ENCODE data around the gene CMPK2. TPM values are rescaled to one million over a fixed set of nuclear protein-coding genes. Genes with fewer than 3 reads are reported as not detected.

CMPK2 gene
- polyA plus RNA-seq, 1 of the 3 experiments (the other 2 are of a cell fraction), result 1.1 TPM

- TF ChIP-seq IRF3 (IDR thresholded peaks at IDR 0.05; ENCODE audit: low read depth, low read length) (no peak), GABPA (IDR thresholded peaks at IDR 0.05; ENCODE audit: low read depth) (peak; percentile 25; the same call in 1 of the 2 replicates), NFIC (IDR thresholded peaks at IDR 0.05; ENCODE audit: borderline replicate concordance) (no peak), TCF12 (IDR thresholded peaks at IDR 0.05) (no peak), CHD2 (IDR thresholded peaks at IDR 0.05; ENCODE audit: low read length, partially characterized antibody) (no peak)
These were observed at the start of gene CMPK2 (continued) for GRCh38 chr2:6865346-6866274.

DNA sequence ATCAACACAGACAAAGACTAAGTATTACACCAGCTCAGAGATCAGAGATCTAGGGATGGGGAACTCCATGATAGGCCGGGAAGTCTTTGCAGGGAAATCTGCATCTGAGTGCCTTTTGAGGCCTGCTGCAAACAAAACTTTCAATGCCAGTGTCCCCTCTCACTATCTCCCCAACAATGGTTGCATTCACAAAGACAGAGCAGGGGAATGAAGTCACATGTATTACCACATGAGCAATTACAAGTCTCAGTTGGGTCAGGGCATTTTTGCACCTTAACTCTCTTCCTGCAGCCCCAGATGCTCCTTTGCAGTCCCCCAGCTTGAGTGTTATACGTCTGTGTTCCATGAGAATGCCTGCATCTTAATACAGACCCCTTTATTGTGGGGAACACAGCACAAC, 49.7 kb upstream of the CMPK2 start:
- H3K9me2 ChIP-seq, result no peaks in the 10 kb centered on the region
- peaks cover 27% of the 10 kb centered on the region for H3F3A ChIP-seq (replicated peaks; ENCODE audit: insufficient read depth)
- POLR2A ChIA-PET, result interaction anchor here (1.2 kb wide), 1 partner anchor 93 kb away, joined by 3 read pairs; no protein-coding TSS in a partner anchor
- no peak overlapping the region for H3K4me3 ChIP-seq (ENCODE audit: low read depth in 2 of 2, low read length in 1 of 2)
- H3K4me1 ChIP-seq (ENCODE audit: control insufficient read depth in 1 of 2, insufficient read depth in 2 of 2, low read depth in 1 of 2, low read length in 1 of 2), result peaks cover 1 to 22% of the 10 kb centered on the region in 2 experiments; a peak in 2 of 4 replicates
- CTCF ChIA-PET, result interaction anchor here (0.7 to 25.9 kb wide), 17 partner anchors 9 to 182 kb away, joined by 3 to 437 read pairs (median 12); no protein-coding TSS in a partner anchor
- H3K4me2 ChIP-seq, result no peak overlapping the region
- H3K27ac ChIP-seq (ENCODE audit: low read depth in 2 of 2, low read length in 1 of 2), result peak overlapping the region in 1 of 2 experiments; percentile 59; a peak in 2 of 4 replicates
- peaks cover 24% of the 10 kb centered on the region for H3K79me2 ChIP-seq (ENCODE audit: insufficient read depth)
- no peak overlapping the region for H2AFZ ChIP-seq (ENCODE audit: low read depth)
- no peaks in the 10 kb centered on the region for H3K36me3 ChIP-seq (replicated peaks in 1 of 2; ENCODE audit: control insufficient read depth in 1 of 2, insufficient read depth in 2 of 2, low read length in 1 of 2)
- H3K27me3 ChIP-seq (ENCODE audit: insufficient read depth), result no peaks in the 10 kb centered on the region
- no peaks in the 10 kb centered on the region for H3K9me3 ChIP-seq
- H3K9ac ChIP-seq, result no peak overlapping the region
- TF ChIP-seq POLR2AphosphoS5 (IDR thresholded peaks at IDR 0.05; ENCODE audit: low read depth, low read length), result no peak
- no peak for TF ChIP-seq ELF1 (IDR thresholded peaks at IDR 0.05)
- no peak for TF ChIP-seq TCF12 (IDR thresholded peaks at IDR 0.05)
- TF ChIP-seq EZH2phosphoT487 (IDR thresholded peaks at IDR 0.05; ENCODE audit: borderline replicate concordance, low read depth), result no peak
- TF ChIP-seq, protein P1, sequence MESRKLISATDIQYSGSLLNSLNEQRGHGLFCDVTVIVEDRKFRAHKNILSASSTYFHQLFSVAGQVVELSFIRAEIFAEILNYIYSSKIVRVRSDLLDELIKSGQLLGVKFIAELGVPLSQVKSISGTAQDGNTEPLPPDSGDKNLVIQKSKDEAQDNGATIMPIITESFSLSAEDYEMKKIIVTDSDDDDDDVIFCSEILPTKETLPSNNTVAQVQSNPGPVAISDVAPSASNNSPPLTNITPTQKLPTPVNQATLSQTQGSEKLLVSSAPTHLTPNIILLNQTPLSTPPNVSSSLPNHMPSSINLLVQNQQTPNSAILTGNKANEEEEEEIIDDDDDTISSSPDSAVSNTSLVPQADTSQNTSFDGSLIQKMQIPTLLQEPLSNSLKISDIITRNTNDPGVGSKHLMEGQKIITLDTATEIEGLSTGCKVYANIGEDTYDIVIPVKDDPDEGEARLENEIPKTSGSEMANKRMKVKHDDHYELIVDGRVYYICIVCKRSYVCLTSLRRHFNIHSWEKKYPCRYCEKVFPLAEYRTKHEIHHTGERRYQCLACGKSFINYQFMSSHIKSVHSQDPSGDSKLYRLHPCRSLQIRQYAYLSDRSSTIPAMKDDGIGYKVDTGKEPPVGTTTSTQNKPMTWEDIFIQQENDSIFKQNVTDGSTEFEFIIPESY (IDR thresholded peaks at IDR 0.05; ENCODE audit: borderline replicate concordance, low read depth), result no peak
- TF ChIP-seq RXRA (IDR thresholded peaks at IDR 0.05; ENCODE audit: borderline replicate concordance, low read depth), result no peak
- no peak for TF ChIP-seq REST (IDR thresholded peaks at IDR 0.05; ENCODE audit: low read depth, low read length)
- TF ChIP-seq FOSL2 (IDR thresholded peaks at IDR 0.05; ENCODE audit: borderline replicate concordance, low read depth), result no peak
- no peak for TF ChIP-seq FOXM1 (IDR thresholded peaks at IDR 0.05; ENCODE audit: low read depth)
- no peak for TF ChIP-seq FOXJ3 (CRISPR knock-in tag; IDR thresholded peaks at IDR 0.05)
- no peak for TF ChIP-seq JUND (IDR thresholded peaks at IDR 0.05)
- peaks cover 14% of the 10 kb centered on the region for H4K20me1 ChIP-seq (ENCODE audit: insufficient read depth)
- no peak for DNase-seq
- WGBS (ENCODE audit: low lambda C conversion rate), result 79% methylated on average over 2 of the region's 2 CpGs

All from SK-N-SH (cell line).